ENCODE measurements around the gene EML4. TPM values are rescaled to one million over a fixed set of nuclear protein-coding genes. Genes with fewer than 3 reads are reported as not detected.

EML4 gene
- total and polyA plus RNA-seq, 9 of the 15 experiments (the other 6 are each of a cell fraction or from before 2014, with no cell fraction given) = 14.7 to 48.3 (median 36.5) TPM

DNA sequence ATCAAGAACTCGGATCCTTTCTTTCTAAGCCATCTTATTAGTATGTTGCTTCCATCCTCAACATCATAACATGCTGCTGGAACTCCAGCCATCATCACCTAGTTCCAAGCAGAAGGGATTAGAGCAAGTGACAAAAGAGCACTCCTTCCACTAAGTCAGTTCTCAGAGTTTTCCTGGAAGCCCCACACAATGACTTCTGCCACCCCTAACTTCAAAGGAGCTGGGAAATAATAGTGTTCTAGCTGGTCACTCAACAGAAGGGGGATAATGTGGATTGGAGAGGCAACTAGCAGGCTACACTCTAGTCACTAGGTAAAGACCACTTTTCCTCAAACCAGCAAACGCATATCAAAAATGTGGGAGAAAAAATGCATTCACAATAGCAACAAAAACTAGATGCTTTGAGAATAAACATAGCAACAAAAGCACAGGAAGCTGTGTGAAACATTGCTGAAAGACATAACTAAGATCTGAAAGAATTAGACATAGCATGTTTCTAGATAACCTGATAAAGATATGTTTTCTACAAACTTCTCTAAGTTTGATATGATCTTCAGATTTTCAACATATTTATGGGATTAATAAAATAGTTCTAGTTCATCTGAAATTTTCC lies 152.4 kb downstream of the EML4 start:
- no peak for DNase-seq (ENCODE audit: extremely low read depth in 1 of 4, low spot score in 3 of 4)
- H3K4me3 ChIP-seq = no peak overlapping the region
- H3K9me3 ChIP-seq (replicated peaks; ENCODE audit: control insufficient read depth, insufficient read depth, low read depth, low read length) = no peaks in the 10 kb centered on the region
- no peak overlapping the region for H3K4me2 ChIP-seq (ENCODE audit: insufficient read depth, low read length)
- no peak for ATAC-seq
- WGBS (ENCODE audit: insufficient coverage, low coverage, missing lambda C conversion rate) = 72% methylated on average over 2 of the region's 2 CpGs
- no peak overlapping the region for H3K9ac ChIP-seq (ENCODE audit: insufficient read depth in 1 of 2, low read depth in 2 of 2, low read length in 2 of 2)
- H2AFZ ChIP-seq (ENCODE audit: low read depth, low read length) = no peak overlapping the region
- BruUV-seq (replicated peaks) = no TSS peak
- H4K20me1 ChIP-seq (replicated peaks; ENCODE audit: control insufficient read depth, insufficient read depth, low read length) = no peaks in the 10 kb centered on the region
- in situ Hi-C loops (cut with MboI) (loop anchor here (10.0 kb wide), 1 partner anchor 227 kb away; no protein-coding TSS in a partner anchor), intact Hi-C loops (cut with micrococcal nuclease) (no loop called here)
- H3K9me1 ChIP-seq (ENCODE audit: control insufficient read depth, insufficient read depth, low read length) = no peaks in the 10 kb centered on the region
- H3K79me2 ChIP-seq (ENCODE audit: control insufficient read depth, insufficient read depth, low read length) = no peaks in the 10 kb centered on the region
- no peak for TF ChIP-seq LCOR (CRISPR knock-in tag; IDR thresholded peaks at IDR 0.05)
- TF ChIP-seq SOX6 (IDR thresholded peaks at IDR 0.05) = no peak
- TF ChIP-seq FOXJ3 (CRISPR knock-in tag; IDR thresholded peaks at IDR 0.05) = no peak
- no peak for TF ChIP-seq MTA1 (IDR thresholded peaks at IDR 0.05; ENCODE audit: borderline replicate concordance)
- no peak for TF ChIP-seq ZZZ3 (IDR thresholded peaks at IDR 0.05)
- FAIRE-seq = no peak
- no peak overlapping the region for H3K27ac ChIP-seq (ENCODE audit: extremely low read depth, low read depth, low read length)
- no peaks in the 10 kb centered on the region for H3K4me1 ChIP-seq (replicated peaks in 1 of 2; ENCODE audit: control insufficient read depth in 2 of 2, insufficient read depth in 2 of 2, low read length in 2 of 2)
- H3K27me3 ChIP-seq (ENCODE audit: control insufficient read depth in 2 of 2, insufficient read depth in 2 of 2, low read length in 2 of 2) = no peaks in the 10 kb centered on the region
- CTCF ChIA-PET (ENCODE audit: low intra/inter-chr PET ratio) = no interaction called here
- peaks cover 25% of the 10 kb centered on the region; the same call in 2 of the 3 replicates for H3K36me3 ChIP-seq (ENCODE audit: control insufficient read depth, insufficient read depth, low read length)
- POLR2A ChIA-PET = interaction anchor here (0.7 kb wide), 1 partner anchor 271 kb away, joined by 3 read pairs; no protein-coding TSS in a partner anchor

DNA sequence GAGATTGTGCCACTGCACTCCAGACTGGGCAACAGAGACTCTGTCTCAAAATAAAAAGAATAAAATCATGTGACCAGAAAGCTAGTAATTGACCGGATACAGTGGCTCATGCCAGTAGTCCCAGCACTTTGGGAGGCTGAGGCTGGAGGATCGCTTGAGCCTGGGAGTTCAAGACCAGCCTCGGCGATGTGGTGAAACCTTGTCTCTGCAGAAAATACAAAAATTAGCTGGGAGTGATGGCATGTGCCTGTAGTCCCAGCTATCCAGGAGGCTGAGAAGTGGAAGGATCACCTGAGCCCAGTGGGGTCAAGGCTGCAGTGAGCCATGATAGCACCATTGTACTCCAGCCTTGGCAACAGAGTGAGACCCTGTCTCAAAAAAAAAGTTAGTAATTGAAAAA lies 155.1 kb downstream of the EML4 start:
- intact Hi-C loops (cut with micrococcal nuclease) = no loop called here
- DNase-seq (ENCODE audit: extremely low read depth in 1 of 4, low spot score in 3 of 4) = no peak
- CTCF ChIA-PET (ENCODE audit: low intra/inter-chr PET ratio) = no interaction called here

More for the DNA sequence above, 155.1 kb downstream of the EML4 start:
- H3K4me1 ChIP-seq (replicated peaks in 1 of 2; ENCODE audit: control insufficient read depth in 2 of 2, insufficient read depth in 2 of 2, low read length in 2 of 2) = no peaks in the 10 kb centered on the region
- no peak overlapping the region for H3K9ac ChIP-seq (ENCODE audit: insufficient read depth in 1 of 2, low read depth in 2 of 2, low read length in 2 of 2)
- H3K4me3 ChIP-seq = no peak overlapping the region
- no peaks in the 10 kb centered on the region for H3K27me3 ChIP-seq (ENCODE audit: control insufficient read depth in 2 of 2, insufficient read depth in 2 of 2, low read length in 2 of 2)
- peaks cover 25% of the 10 kb centered on the region; the same call in 2 of the 3 replicates for H3K36me3 ChIP-seq (ENCODE audit: control insufficient read depth, insufficient read depth, low read length)
- in situ Hi-C loops (cut with MboI) = loop anchor here (10.0 kb wide), 1 partner anchor 229 kb away; no protein-coding TSS in a partner anchor
- no peak overlapping the region for H3K27ac ChIP-seq (ENCODE audit: extremely low read depth, low read depth, low read length)
- H3K9me3 ChIP-seq (replicated peaks; ENCODE audit: control insufficient read depth, insufficient read depth, low read depth, low read length) = no peaks in the 10 kb centered on the region
- H3K79me2 ChIP-seq (ENCODE audit: control insufficient read depth, insufficient read depth, low read length) = no peaks in the 10 kb centered on the region
- TF ChIP-seq LARP7 (IDR thresholded peaks at IDR 0.05) (no peak), FOXM1 (IDR thresholded peaks at IDR 0.05; ENCODE audit: low read depth) (no peak), FOXM1 (CRISPR knock-in tag; IDR thresholded peaks at IDR 0.05; ENCODE audit: low read depth) (no peak), ZNF57 (CRISPR knock-in tag; IDR thresholded peaks at IDR 0.05) (no peak), SUPT5H (IDR thresholded peaks at IDR 0.05) (no peak)
- TF ChIP-seq, protein P1, sequence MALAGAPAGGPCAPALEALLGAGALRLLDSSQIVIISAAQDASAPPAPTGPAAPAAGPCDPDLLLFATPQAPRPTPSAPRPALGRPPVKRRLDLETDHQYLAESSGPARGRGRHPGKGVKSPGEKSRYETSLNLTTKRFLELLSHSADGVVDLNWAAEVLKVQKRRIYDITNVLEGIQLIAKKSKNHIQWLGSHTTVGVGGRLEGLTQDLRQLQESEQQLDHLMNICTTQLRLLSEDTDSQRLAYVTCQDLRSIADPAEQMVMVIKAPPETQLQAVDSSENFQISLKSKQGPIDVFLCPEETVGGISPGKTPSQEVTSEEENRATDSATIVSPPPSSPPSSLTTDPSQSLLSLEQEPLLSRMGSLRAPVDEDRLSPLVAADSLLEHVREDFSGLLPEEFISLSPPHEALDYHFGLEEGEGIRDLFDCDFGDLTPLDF (CRISPR knock-in tag; IDR thresholded peaks at IDR 0.05) = no peak
- H2AFZ ChIP-seq (ENCODE audit: low read depth, low read length) = no peak overlapping the region
- no TSS peak for BruUV-seq (replicated peaks)
- H3K9me1 ChIP-seq (ENCODE audit: control insufficient read depth, insufficient read depth, low read length) = no peaks in the 10 kb centered on the region
- H3K4me2 ChIP-seq (ENCODE audit: insufficient read depth, low read length) = no peak overlapping the region
- ATAC-seq (no peak), FAIRE-seq (no peak)
- WGBS (ENCODE audit: insufficient coverage, low coverage, missing lambda C conversion rate) = 95% methylated on average over 4 of the region's 4 CpGs
- no peaks in the 10 kb centered on the region for H4K20me1 ChIP-seq (replicated peaks; ENCODE audit: control insufficient read depth, insufficient read depth, low read length)
- POLR2A ChIA-PET = interaction anchor here (0.6 to 0.9 kb wide), 2 partner anchors 9 to 28 kb away, joined by 3 read pairs; no protein-coding TSS in a partner anchor
